ENCODE measurements around the gene GASK1B. TPM values are rescaled to one million over a fixed set of nuclear protein-coding genes. Genes with fewer than 3 reads are reported as not detected.

The GASK1B gene
- total and polyA plus RNA-seq, 7 donors, result 6.7 to 59.5 (median 34.4) TPM

GRCh38 chr4:158192439-158193158 is 19.8 kb upstream of the GASK1B start:
- H3K27ac ChIP-seq, result no peak overlapping the region

GRCh38 chr4:158190718-158191117 is 17.9 kb upstream of the GASK1B start:
- Histone ChIP-seq H3K27me3 (no peaks in the 10 kb centered on the region), H3K4me3 (no peak overlapping the region), H3K27ac (no peak overlapping the region), H3K9me3 (no peaks in the 10 kb centered on the region), H3K4me1 (no peaks in the 10 kb centered on the region), H3K36me3 (peaks cover 0 to 7% (median 0%) of the 10 kb centered on the region in 4 donors)
- WGBS, 2 donors, result 75 to 86% methylated on average over 2 of the region's 2 CpGs
- intact Hi-C loops (cut with DNase I), result no loop called here
- no peak for DNase-seq
- TF ChIP-seq POLR2AphosphoS5 (IDR thresholded peaks at IDR 0.05) (no peak), POLR2A (IDR thresholded peaks at IDR 0.05) (no peak), EP300 (IDR thresholded peaks at IDR 0.05) (no peak), CTCF (IDR thresholded peaks at IDR 0.05) (no peak)

More at GRCh38 chr4:158192439-158193158, 19.8 kb upstream of the GASK1B start:
- WGBS, 2 donors, result 90 to 93% methylated on average over 5 of the region's 5 CpGs
- H3K9me3 ChIP-seq, result no peaks in the 10 kb centered on the region
- DNase-seq, result no peak
- H3K4me3 ChIP-seq, result no peak overlapping the region
- TF ChIP-seq POLR2A (IDR thresholded peaks at IDR 0.05), result no peak
- no peak for TF ChIP-seq CTCF (IDR thresholded peaks at IDR 0.05)
- no peak for TF ChIP-seq EP300 (IDR thresholded peaks at IDR 0.05)
- no peak for TF ChIP-seq POLR2AphosphoS5 (IDR thresholded peaks at IDR 0.05)
- no peaks in the 10 kb centered on the region for H3K27me3 ChIP-seq
- intact Hi-C loops (cut with DNase I), result no loop called here
- H3K4me1 ChIP-seq, result no peaks in the 10 kb centered on the region
- peaks cover 0 to 5% (median 0%) of the 10 kb centered on the region in 4 donors for H3K36me3 ChIP-seq

GRCh38 chr4:158189422-158189821 is 16.6 kb upstream of the GASK1B start:
- intact Hi-C loops (cut with DNase I), result no loop called here
- Histone ChIP-seq H3K9me3 (no peaks in the 10 kb centered on the region), H3K36me3 (peaks cover 0 to 7% (median 0%) of the 10 kb centered on the region in 4 donors), H3K4me3 (no peak overlapping the region), H3K4me1 (no peaks in the 10 kb centered on the region), H3K27me3 (no peaks in the 10 kb centered on the region), H3K27ac (no peak overlapping the region)
- 91 to 97% methylated on average over 1 of the region's 1 CpG for WGBS, 2 donors
- DNase-seq, result no peak
- TF ChIP-seq POLR2A (IDR thresholded peaks at IDR 0.05) (no peak), EP300 (IDR thresholded peaks at IDR 0.05) (no peak), CTCF (IDR thresholded peaks at IDR 0.05) (no peak), POLR2AphosphoS5 (IDR thresholded peaks at IDR 0.05) (no peak)

GRCh38 chr4:158186815-158187214 is 14.0 kb upstream of the GASK1B start:
- 41 to 70% methylated on average over 2 of the region's 2 CpGs for WGBS, 2 donors
- intact Hi-C loops (cut with DNase I), result no loop called here
- no peak for TF ChIP-seq POLR2A (IDR thresholded peaks at IDR 0.05)
- TF ChIP-seq EP300 (IDR thresholded peaks at IDR 0.05), result no peak
- no peak for TF ChIP-seq CTCF (IDR thresholded peaks at IDR 0.05)
- no peak for TF ChIP-seq POLR2AphosphoS5 (IDR thresholded peaks at IDR 0.05)

More at GRCh38 chr4:158186815-158187214, 14.0 kb upstream of the GASK1B start:
- Histone ChIP-seq H3K27ac (no peak overlapping the region), H3K9me3 (no peaks in the 10 kb centered on the region), H3K4me1 (no peaks in the 10 kb centered on the region), H3K4me3 (no peak overlapping the region), H3K27me3 (no peaks in the 10 kb centered on the region), H3K36me3 (peaks cover 0 to 7% (median 0%) of the 10 kb centered on the region in 4 donors)
- no peak for DNase-seq
